RWPE2 (cell line): Measurements from ENCODE around the gene PRDM16.

Source experiments
- ATAC-seq: fragments of 200-7000 bp; cut with Tn5 transposase; 3 replicates; pipeline ENCODE4 v1.9.1; 2021; ENCODE audit warnings: low read depth
- DNase-seq: peaks from one replicate; pipeline ENCODE4 v3.0.0-alpha.2; 2020; ENCODE audit warnings: low spot score
- H3K27ac ChIP-seq: fragments of 450-650 bp; 2 replicates; pipeline ENCODE4 v1.5.1; 2017; ENCODE audit warnings: mild to moderate bottlenecking; ENCODE audit not compliant: poor library complexity, severe bottlenecking
- H3K27me3 ChIP-seq: fragments of 250-450 bp; sonication (Bioruptor Pico); 2 replicates; pipeline ENCODE4 v1.5.1; 2021; ENCODE audit warnings: mild to moderate bottlenecking, moderate library complexity; ENCODE audit not compliant: insufficient read depth, poor library complexity, severe bottlenecking
- H3K36me3 ChIP-seq: fragments of 250-450 bp; sonication (Bioruptor Pico); 2 replicates; pipeline ENCODE4 v1.5.1; 2020; ENCODE audit warnings: low read depth, mild to moderate bottlenecking, moderate library complexity
- H3K4me1 ChIP-seq: fragments of 250-450 bp; sonication (Bioruptor Pico); 2 replicates; pipeline ENCODE4 v1.5.1; 2021; ENCODE audit warnings: mild to moderate bottlenecking, moderate library complexity; ENCODE audit not compliant: insufficient read depth, poor library complexity, severe bottlenecking
- H3K4me3 ChIP-seq: fragments of 250-450 bp; sonication (Bioruptor Pico); 2 replicates; pipeline ENCODE4 v1.5.1; 2021; ENCODE audit warnings: mild to moderate bottlenecking, moderate library complexity; ENCODE audit not compliant: severe bottlenecking
- H3K9me3 ChIP-seq: fragments of 250-450 bp; sonication (Bioruptor Pico); 2 replicates; pipeline ENCODE4 v1.5.1; 2021; ENCODE audit warnings: mild to moderate bottlenecking, moderate library complexity; ENCODE audit not compliant: severe bottlenecking
- TF ChIP-seq, protein P1 (sequence below): fragments of 450-650 bp; IDR thresholded peaks from one replicate; pipeline ENCODE4 v1.5.1; 2017; ENCODE audit warnings: mild to moderate bottlenecking, moderate library complexity; ENCODE audit not compliant: poor library complexity, severe bottlenecking

Gene PRDM16

GRCh38 chr1:3266870-3267549, 198.0 kb downstream of the PRDM16 start:
- Histone ChIP-seq H3K9me3 (no peaks in the 10 kb centered on the region), H3K4me3 (no peak overlapping the region), H3K27ac (no peak overlapping the region), H3K4me1 (no peaks in the 10 kb centered on the region), H3K36me3 (no peaks in the 10 kb centered on the region), H3K27me3 (peaks cover 14% of the 10 kb centered on the region)
- TF ChIP-seq, protein P1, sequence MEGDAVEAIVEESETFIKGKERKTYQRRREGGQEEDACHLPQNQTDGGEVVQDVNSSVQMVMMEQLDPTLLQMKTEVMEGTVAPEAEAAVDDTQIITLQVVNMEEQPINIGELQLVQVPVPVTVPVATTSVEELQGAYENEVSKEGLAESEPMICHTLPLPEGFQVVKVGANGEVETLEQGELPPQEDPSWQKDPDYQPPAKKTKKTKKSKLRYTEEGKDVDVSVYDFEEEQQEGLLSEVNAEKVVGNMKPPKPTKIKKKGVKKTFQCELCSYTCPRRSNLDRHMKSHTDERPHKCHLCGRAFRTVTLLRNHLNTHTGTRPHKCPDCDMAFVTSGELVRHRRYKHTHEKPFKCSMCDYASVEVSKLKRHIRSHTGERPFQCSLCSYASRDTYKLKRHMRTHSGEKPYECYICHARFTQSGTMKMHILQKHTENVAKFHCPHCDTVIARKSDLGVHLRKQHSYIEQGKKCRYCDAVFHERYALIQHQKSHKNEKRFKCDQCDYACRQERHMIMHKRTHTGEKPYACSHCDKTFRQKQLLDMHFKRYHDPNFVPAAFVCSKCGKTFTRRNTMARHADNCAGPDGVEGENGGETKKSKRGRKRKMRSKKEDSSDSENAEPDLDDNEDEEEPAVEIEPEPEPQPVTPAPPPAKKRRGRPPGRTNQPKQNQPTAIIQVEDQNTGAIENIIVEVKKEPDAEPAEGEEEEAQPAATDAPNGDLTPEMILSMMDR = no peak
- no peak for ATAC-seq
- DNase-seq = no peak

DNA sequence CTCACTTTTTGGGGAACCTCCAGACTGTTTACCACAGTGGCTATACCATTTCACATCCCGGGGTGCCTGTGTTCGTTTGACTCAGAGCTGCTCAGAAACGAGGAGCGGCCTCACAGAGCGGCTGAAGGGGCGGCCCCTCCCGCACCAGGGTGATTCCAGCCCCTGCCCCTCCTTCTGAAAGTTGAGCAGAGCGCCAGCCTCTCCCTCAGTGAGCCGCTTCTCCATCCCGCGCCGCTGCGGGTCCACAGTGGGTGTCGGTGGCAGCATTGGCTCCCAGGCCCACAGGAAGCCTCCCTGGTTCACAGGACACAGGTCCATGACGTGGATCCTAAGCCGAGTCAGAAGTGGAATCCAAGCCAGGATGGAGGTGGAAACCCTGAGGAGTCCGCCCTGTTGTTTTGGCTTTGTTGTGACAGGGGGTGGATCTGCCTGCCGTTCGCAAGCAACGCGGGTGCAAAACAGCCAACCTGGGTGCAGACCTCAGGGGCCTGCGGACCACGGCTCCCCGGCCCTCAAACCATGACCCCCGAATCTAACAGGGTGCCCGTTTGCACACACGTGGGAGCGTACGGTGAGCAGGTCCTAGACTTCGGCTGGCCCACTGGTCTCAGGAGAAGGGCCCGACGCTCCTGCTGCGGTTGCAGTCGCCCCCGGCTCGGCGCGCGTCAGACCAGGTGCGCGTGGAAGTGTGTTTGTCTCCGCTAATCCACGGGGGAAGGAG, 198.7 kb downstream of the PRDM16 start:
- no peak overlapping the region for H3K4me3 ChIP-seq
- H3K27me3 ChIP-seq = peaks cover 14% of the 10 kb centered on the region
- no peaks in the 10 kb centered on the region for H3K36me3 ChIP-seq
- no peaks in the 10 kb centered on the region for H3K4me1 ChIP-seq
- no peaks in the 10 kb centered on the region for H3K9me3 ChIP-seq
- no peak for ATAC-seq
- H3K27ac ChIP-seq = no peak overlapping the region
- TF ChIP-seq, protein P1 = no peak
- DNase-seq = no peak

DNA sequence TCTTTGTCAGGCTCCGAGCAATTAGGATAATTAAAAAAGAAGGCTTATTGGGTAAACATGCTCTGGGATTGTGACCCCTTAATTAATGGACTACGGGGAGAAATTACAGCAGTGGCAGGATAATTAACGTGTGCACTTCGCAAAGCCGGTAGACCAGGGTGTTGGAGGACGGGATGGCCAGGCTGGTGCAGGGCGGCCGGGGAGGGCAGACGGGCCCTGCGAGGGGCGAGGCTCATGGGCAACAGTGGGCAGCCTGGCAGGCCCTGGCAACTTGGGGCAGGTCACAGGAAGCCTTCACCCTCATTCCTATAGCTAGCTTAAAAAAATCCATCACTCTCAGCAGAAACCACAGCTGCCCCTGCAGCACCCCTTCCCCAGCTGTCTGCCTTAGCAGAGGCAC, 199.3 kb downstream of the PRDM16 start:
- no peak for DNase-seq
- no peaks in the 10 kb centered on the region for H3K36me3 ChIP-seq
- H3K27ac ChIP-seq = no peak overlapping the region
- peaks cover 14% of the 10 kb centered on the region for H3K27me3 ChIP-seq
- TF ChIP-seq, protein P1 = no peak
- no peak for ATAC-seq
- H3K4me1 ChIP-seq = no peaks in the 10 kb centered on the region
- H3K4me3 ChIP-seq = no peak overlapping the region
- H3K9me3 ChIP-seq = no peaks in the 10 kb centered on the region

- ATAC-seq (no peak; the same call in 2 of the 3 replicates), DNase-seq (no peak)
- Histone ChIP-seq H3K4me1 (no peaks in the 10 kb centered on the region), H3K27ac (no peak overlapping the region), H3K36me3 (no peaks in the 10 kb centered on the region), H3K9me3 (no peaks in the 10 kb centered on the region), H3K27me3 (peaks cover 14% of the 10 kb centered on the region), H3K4me3 (no peak overlapping the region)
- TF ChIP-seq, protein P1 = no peak
Measured at GRCh38 chr1:3270403-3271245, 201.6 kb downstream of the PRDM16 start.
